A549 (cell line): ENCODE measurements around the gene FAM163B. TPM values are rescaled to one million over a fixed set of nuclear protein-coding genes. Genes with fewer than 3 reads are reported as not detected.

Experiments
- ATAC-seq, 2 experiments: fragments of 200-7000 bp in 1 of 2; fragments of >200 bp in 1 of 2; cut with Nextera tagmentation in 1 of 2; cut with Tn5 transposase in 1 of 2; 3 replicates each; pipeline versions ENCODE4 v1.8.0 to v1.9.1; 2018 to 2020; ENCODE audit warnings: mild to moderate bottlenecking in 1 of 2, moderate library complexity in 1 of 2
- CTCF ChIA-PET: fragments of 300-600 bp; sonication (Branson Sonifier 250); formaldehyde crosslinking; extraction: SDS; loops from one replicate; lab custom pipeline; 2021; ENCODE audit warnings: antibody characterized with exemption, inconsistent platforms; lab: Yijun Ruan, JAX
- POLR2A ChIA-PET: fragments of 350-600 bp; formaldehyde crosslinking; extraction: SDS; loops from one replicate; lab custom pipeline; 2021; ENCODE audit warnings: antibody characterized with exemption, inconsistent platforms; lab: Yijun Ruan, JAX
- DNase-seq, 2 experiments: peaks; one replicate each; pipeline versions ENCODE4 v3.0.0 to v3.0.0-alpha.2; 2011 to 2016; ENCODE audit warnings: low read depth in 1 of 2, low spot score in 1 of 2
- FAIRE-seq: peaks from 2 replicates; lab custom pipeline; 2011; peaks lifted over from hg19 to GRCh38; lab: Jason Lieb, UNC
- H3K27ac ChIP-seq, 2 experiments: fragments of >200 bp; sonication (Bioruptor Twin); formaldehyde crosslinking; 3 replicates each; pipeline ENCODE4 v1.5.1; 2016 to 2017
- H3K4me1 ChIP-seq: fragments of >200 bp; sonication (Bioruptor Twin); formaldehyde crosslinking; 3 replicates; pipeline ENCODE4 v1.6.1; 2016
- H3K4me2 ChIP-seq: fragments of >200 bp; sonication (Bioruptor Twin); formaldehyde crosslinking; 3 replicates; pipeline ENCODE4 v1.6.1; 2016
- H3K4me3 ChIP-seq: fragments of >200 bp; sonication (Bioruptor Twin); formaldehyde crosslinking; 3 replicates; pipeline ENCODE4 v1.5.1; 2016
- H3K9me3 ChIP-seq: fragments of >200 bp; sonication (Bioruptor Twin); formaldehyde crosslinking; 3 replicates; pipeline ENCODE4 v1.6.1; 2016
- ATOH8 ChIP-seq: fragments of 250-450 bp; sonication (Bioruptor Pico); IDR thresholded peaks from 2 replicates; pipeline ENCODE4 v1.5.0; 2020; ENCODE audit warnings: low read depth, mild to moderate bottlenecking, moderate library complexity
- BCL3 ChIP-seq: fragments of >200 bp; sonication (Bioruptor Twin); formaldehyde crosslinking; IDR thresholded peaks from 3 replicates; pipeline ENCODE4 v1.6.1; 2016
- CHD2 ChIP-seq: fragments of 150-350 bp; IDR thresholded peaks from 2 replicates; pipeline ENCODE4 v1.6.1; 2014; ENCODE audit warnings: low read length; ENCODE audit not compliant: partially characterized antibody
- CHD4 ChIP-seq: fragments of 200-600 bp; sonication (generic); IDR thresholded peaks from 2 replicates; pipeline ENCODE4 v1.6.1; 2016; ENCODE audit warnings: antibody characterized with exemption, mild to moderate bottlenecking, borderline replicate concordance
- CTCF ChIP-seq: fragments of >200 bp; sonication (Bioruptor Twin); formaldehyde crosslinking; IDR thresholded peaks from 3 replicates; pipeline ENCODE4 v1.5.1; 2016
- E2F6 ChIP-seq: IDR thresholded peaks from 2 replicates; pipeline ENCODE4 v1.6.1; 2012; ENCODE audit warnings: low read depth, borderline replicate concordance
- EHF ChIP-seq: fragments of 250-450 bp; sonication (Bioruptor Pico); IDR thresholded peaks from 2 replicates; pipeline ENCODE4 v1.5.0; 2020; ENCODE audit warnings: mild to moderate bottlenecking
- EHMT2 ChIP-seq: fragments of 200-600 bp; sonication (generic); IDR thresholded peaks from 2 replicates; pipeline ENCODE4 v1.6.1; 2016; ENCODE audit warnings: antibody characterized with exemption, low read depth, mild to moderate bottlenecking, moderate library complexity
- ELK1 ChIP-seq: fragments of 150-350 bp; IDR thresholded peaks from 2 replicates; pipeline ENCODE4 v1.6.1; 2014; ENCODE audit warnings: low read depth, mild to moderate bottlenecking, low read length
- EP300 ChIP-seq, 2 experiments: fragments of >200 bp; sonication (Bioruptor Twin); formaldehyde crosslinking; IDR thresholded peaks; 2 replicates in 1 of 2; 3 replicates in 1 of 2; pipeline ENCODE4 v1.6.1; 2016 to 2017
- ESRRA ChIP-seq: fragments of 150-350 bp; IDR thresholded peaks from 2 replicates; pipeline ENCODE4 v1.6.1; 2014; ENCODE audit warnings: mild to moderate bottlenecking, low read length, borderline replicate concordance
- FOSB ChIP-seq: fragments of 250-450 bp; sonication (Bioruptor Pico); IDR thresholded peaks from 2 replicates; pipeline ENCODE4 v1.5.0; 2020; ENCODE audit warnings: mild to moderate bottlenecking, moderate library complexity
- FOSL2 ChIP-seq, 2 experiments: fragments of 450-650 bp in 1 of 2; fragments of >200 bp in 1 of 2; sonication (Bioruptor Twin) in 1 of 2; formaldehyde crosslinking; IDR thresholded peaks; 2 replicates each; pipeline versions ENCODE4 v1.5.0 to v1.6.1; 2016 to 2020; ENCODE audit warnings: mild to moderate bottlenecking in 1 of 2, moderate library complexity in 1 of 2
- FOXS1 ChIP-seq: fragments of 250-450 bp; sonication (Bioruptor Pico); IDR thresholded peaks from 2 replicates; pipeline ENCODE4 v1.5.0; 2020; ENCODE audit warnings: mild to moderate bottlenecking, moderate library complexity
- HDAC2 ChIP-seq: fragments of 200-600 bp; sonication (generic); IDR thresholded peaks from 2 replicates; pipeline ENCODE4 v1.6.1; 2016
- HOXB5 ChIP-seq: fragments of 250-450 bp; sonication (Bioruptor Pico); IDR thresholded peaks from 2 replicates; pipeline ENCODE4 v1.5.0; 2020; ENCODE audit warnings: mild to moderate bottlenecking, moderate library complexity
- JUNB ChIP-seq: fragments of >200 bp; sonication (Bioruptor Twin); formaldehyde crosslinking; IDR thresholded peaks from 2 replicates; pipeline ENCODE4 v1.6.1; 2016
- PBX3 ChIP-seq: IDR thresholded peaks from 2 replicates; pipeline ENCODE4 v1.6.1; 2012
- PHF8 ChIP-seq: fragments of 200-600 bp; sonication (generic); IDR thresholded peaks from 2 replicates; pipeline ENCODE4 v1.6.1; 2016; ENCODE audit warnings: low read depth, mild to moderate bottlenecking, antibody characterized with exemption, moderate library complexity, borderline replicate concordance
- POLR2AphosphoS2 ChIP-seq: conservative IDR thresholded peaks from 2 replicates; pipeline ENCODE4 v1.6.1; 2012; ENCODE audit warnings: low read length, improper control_type of control experiment, inconsistent platforms
- RARB ChIP-seq: fragments of 250-450 bp; sonication (Bioruptor Pico); IDR thresholded peaks from 2 replicates; pipeline ENCODE4 v1.8.0; 2021; ENCODE audit warnings: mild to moderate bottlenecking, moderate library complexity
- REST ChIP-seq: fragments of 200-600 bp; sonication (generic); IDR thresholded peaks from 2 replicates; pipeline ENCODE4 v1.6.1; 2016; ENCODE audit warnings: antibody characterized with exemption, mild to moderate bottlenecking, moderate library complexity
- RNF2 ChIP-seq: fragments of 200-600 bp; sonication (generic); IDR thresholded peaks from 2 replicates; pipeline ENCODE4 v1.6.1; 2016; ENCODE audit warnings: low read depth, mild to moderate bottlenecking, antibody characterized with exemption, moderate library complexity, borderline replicate concordance
- USF2 ChIP-seq: fragments of 450-650 bp; IDR thresholded peaks from 2 replicates; pipeline ENCODE4 v1.6.1; 2014; ENCODE audit warnings: antibody characterized with exemption
- ZSCAN20 ChIP-seq: fragments of 250-450 bp; sonication (Bioruptor Pico); IDR thresholded peaks from 2 replicates; pipeline ENCODE4 v1.8.0; 2022; ENCODE audit warnings: mild to moderate bottlenecking, moderate library complexity
- WGBS: methylation state at CpG from one replicate; pipeline ENCODE4 v1.1.6; 2017; ENCODE audit errors: missing lambda C conversion rate; 5-methylcytosine and 5-hydroxymethylcytosine counted together
- polyA plus RNA-seq, 4 experiments: library from polyadenylated mRNA; depleted of rRNA in 3 of 4; stranded (reverse); fragments of >200 nt; fragmentation: RNase III in 1 of 4; extraction: RNeasy Plus Mini Kit Qiagen cat#74134 plus additional on column Dnase treatment in 1 of 4; gene quantifications; 2 replicates in 3 of 4; 3 replicates in 1 of 4; pipeline ENCODE4 v1.2.3, GENCODE V29; 2011 to 2017

FAM163B gene
- polyA plus RNA-seq, 2 of the 4 experiments (the other 2 are of a cell fraction) = not detected

GRCh38 chr9:133601746-133602145 is 7.4 kb downstream of the FAM163B start:
- no peak for ATAC-seq
- no peak for TF ChIP-seq PHF8
- TF ChIP-seq ATOH8 (CRISPR knock-in tag) = no peak
- no peak for TF ChIP-seq FOXS1 (CRISPR knock-in tag)
- TF ChIP-seq REST = no peak
- no peak for TF ChIP-seq RNF2
- TF ChIP-seq EHF (CRISPR knock-in tag) = no peak
- no peak for TF ChIP-seq POLR2AphosphoS2
- no peak for TF ChIP-seq JUNB
- TF ChIP-seq HOXB5 = no peak
- no peak for TF ChIP-seq FOSB (CRISPR knock-in tag)
- Histone ChIP-seq H3K4me3 (no peak overlapping the region), H3K4me1 (no peaks in the 10 kb centered on the region), H3K4me2 (no peak overlapping the region), H3K27ac (no peak overlapping the region), H3K9me3 (peaks cover 27% of the 10 kb centered on the region)
- DNase-seq = no peak
- 51% methylated on average over 7 of the region's 10 CpGs for WGBS
- ChIA-PET CTCF (interaction anchor here (0.7 kb wide), 1 partner anchor 119 kb away, joined by 3 read pairs; no protein-coding TSS in a partner anchor), POLR2A (no interaction called here)
- no peak for FAIRE-seq

GRCh38 chr9:133600739-133601138 is 8.4 kb downstream of the FAM163B start:
- no peak for DNase-seq
- ChIA-PET POLR2A (no interaction called here), CTCF (no interaction called here)
- no peak for ATAC-seq
- WGBS = 34% methylated on average over 7 of the region's 7 CpGs
- H3K4me2 ChIP-seq = no peak overlapping the region
- peaks cover 37% of the 10 kb centered on the region for H3K9me3 ChIP-seq
- no peak for FAIRE-seq
- no peak overlapping the region for H3K4me3 ChIP-seq
- H3K27ac ChIP-seq = no peak overlapping the region
- H3K4me1 ChIP-seq = no peaks in the 10 kb centered on the region
- no peak for TF ChIP-seq CHD4
- TF ChIP-seq PBX3 = no peak
- TF ChIP-seq USF2 = no peak
- TF ChIP-seq ELK1 = no peak
- no peak for TF ChIP-seq FOSB (CRISPR knock-in tag)
- no peak for TF ChIP-seq RARB (CRISPR knock-in tag)
- no peak for TF ChIP-seq POLR2AphosphoS2
- TF ChIP-seq BCL3 = no peak
- no peak for TF ChIP-seq CTCF
- no peak for TF ChIP-seq ESRRA
- TF ChIP-seq HDAC2 = no peak
- TF ChIP-seq E2F6 = no peak
- no peak for TF ChIP-seq EP300 (IDR thresholded peaks at IDR 0.05)
- TF ChIP-seq FOSL2 (IDR thresholded peaks at IDR 0.05) = no peak
- no peak for TF ChIP-seq FOSL2 (CRISPR knock-in tag; IDR thresholded peaks at IDR 0.05)
- TF ChIP-seq EHMT2 = no peak
- TF ChIP-seq ZSCAN20 = no peak
- no peak for TF ChIP-seq CHD2
